Heart left ventricle (tissue), 16 donors: ENCODE data around the gene CENPP. TPM values are rescaled to one million over a fixed set of nuclear protein-coding genes. Genes with fewer than 3 reads are reported as not detected.
"Not testable (repeated sequence)": the region's sequence is repeated elsewhere in the genome, so short reads cannot be mapped to it uniquely, and the experiment has no call there.

Source experiments
- ATAC-seq, 4 donors: fragments of 200-7000 bp; cut with Tn5 transposase; one replicate each; pipeline ENCODE4 v1.9.1; 2020 to 2022; ENCODE audit warnings: moderate library complexity in 4 of 4, mild to moderate bottlenecking in 3 of 4, moderate number of reproducible peaks in 1 of 4
- DNase-seq, 5 donors: peaks; one replicate each; pipeline ENCODE4 v3.0.0-alpha.2; 2020
- H3K27ac ChIP-seq, 12 donors: fragments of 200-600 bp; sonication (generic) in 4 of 12; one replicate each; pipeline versions ENCODE4 v1.5.0 to v1.8.0; 2016 to 2022; ENCODE audit warnings: mild to moderate bottlenecking in 2 of 12
- H3K27me3 ChIP-seq, 9 donors: fragments of 200-600 bp; sonication (generic) in 2 of 9; one replicate each; pipeline versions ENCODE4 v1.5.1 to v1.8.0; 2016 to 2022; ENCODE audit warnings: mild to moderate bottlenecking in 3 of 9
- H3K36me3 ChIP-seq, 9 donors: fragments of 200-600 bp; sonication (generic) in 2 of 9; one replicate each; pipeline versions ENCODE4 v1.5.0 to v1.8.0; 2018 to 2022; ENCODE audit warnings: mild to moderate bottlenecking in 2 of 9
- H3K4me1 ChIP-seq, 12 donors: fragments of 200-600 bp; sonication (generic) in 4 of 12; one replicate each; pipeline versions ENCODE4 v1.5.0 to v1.8.0; 2016 to 2022; ENCODE audit warnings: mild to moderate bottlenecking in 3 of 12
- H3K4me3 ChIP-seq, 12 donors: fragments of 200-600 bp; sonication (generic) in 4 of 12; one replicate each; pipeline versions ENCODE4 v1.5.0 to v1.8.0; 2017 to 2022; ENCODE audit warnings: mild to moderate bottlenecking in 9 of 12, moderate library complexity in 4 of 12
- H3K9me3 ChIP-seq, 12 donors: fragments of 200-600 bp; sonication (generic) in 4 of 12; one replicate each; pipeline versions ENCODE4 v1.5.0 to v1.8.0; 2016 to 2022; ENCODE audit warnings: mild to moderate bottlenecking in 1 of 12
- POLR2A ChIP-seq, 2 donors: fragments of 450-650 bp; IDR thresholded peaks; one replicate each; pipeline ENCODE4 v1.6.1; 2017; ENCODE audit warnings: antibody characterized with exemption in 2 of 2, mild to moderate bottlenecking in 2 of 2, moderate library complexity in 2 of 2
- WGBS, 4 donors: extraction: QIAGEN DNeasy Blood & Tissue Kit in 2 of 4; methylation state at CpG; one replicate each; pipeline versions ENCODE4 v1.1.5 to v1.1.7; 2013 to 2018; 5-methylcytosine and 5-hydroxymethylcytosine counted together
- intact Hi-C, 10 donors: fragments of 100-400 bp; cut with DNase I; formaldehyde crosslinking; loops; one replicate each; pipeline versions ENCODE4 v1.11.1 to v1.14.2; 2022
- polyA plus RNA-seq, 2 donors: library from polyadenylated mRNA; stranded (reverse); fragments of 200-250 nt; gene quantifications; one replicate each; pipeline ENCODE4 v1.2.3, GENCODE V29; 2013
- total RNA-seq, 9 donors: library from RNA; depleted of rRNA in 2 of 9; stranded (reverse); fragments of >200 nt in 2 of 9; fragmentation: NEBNext Ultra II Directional in 3 of 9; extraction: Animal tissue kit (Norgen Biotek cat#: 25700) in 3 of 9; gene quantifications; one replicate each; pipeline versions ENCODE4 v1.1.0 to v1.2.4, GENCODE V29; 2016 to 2023
- TF ChIP-seq, protein P1 (sequence below), 12 donors: fragments of 200-600 bp; sonication (generic) in 4 of 12; IDR thresholded peaks; one replicate each; pipeline versions ENCODE4 v1.5.0 to v1.8.0; 2018 to 2022; ENCODE audit warnings: antibody characterized with exemption in 12 of 12, mild to moderate bottlenecking in 5 of 12
- donor health status: ischemic (EF 13 %, LVEDD 7.1; RV severe dilation, severe dysfunction).
- donor health status: healthy with polysubstance abuse.
- donor health status: DM: no; HTN: yes; CAD: no.
- donor health status: DM: no; HTN: no; CAD: no.
- donor health status: ischemic (EF 25% LVEDD 6.9; RV normal size, moderate dysfunction).
- donor health status: ischemic (EF 25% LVEDD 5.7; RV mildly dilated, moderate dysfunction).
- donor health status: healthy.
- donor health status: DM: yes; HTN: yes; CAD: no.
- donor health status: ischemic (EF 35%, LVEDD 5.7; RV mildly dilated, moderate dysfunction).
- donor health status: nonischemic (EF 11% LVEDD 7.7; RV severe dilation, severe dysfunction).
- donor health status: DM: yes; HTN: yes; CAD: no.
- donor health status: PGD.
- donor health status: ischemic (EF 29% LVEDD 5.4; RV normal size, mild dysfunction).
- donor health status: nonischemic (EF 23%, LVEDD 6.1; RV moderate dilation, normal function).

CENPP gene
- total and polyA plus RNA-seq, 11 donors, result 1.1 to 5.8 (median 2.4) TPM

DNA sequence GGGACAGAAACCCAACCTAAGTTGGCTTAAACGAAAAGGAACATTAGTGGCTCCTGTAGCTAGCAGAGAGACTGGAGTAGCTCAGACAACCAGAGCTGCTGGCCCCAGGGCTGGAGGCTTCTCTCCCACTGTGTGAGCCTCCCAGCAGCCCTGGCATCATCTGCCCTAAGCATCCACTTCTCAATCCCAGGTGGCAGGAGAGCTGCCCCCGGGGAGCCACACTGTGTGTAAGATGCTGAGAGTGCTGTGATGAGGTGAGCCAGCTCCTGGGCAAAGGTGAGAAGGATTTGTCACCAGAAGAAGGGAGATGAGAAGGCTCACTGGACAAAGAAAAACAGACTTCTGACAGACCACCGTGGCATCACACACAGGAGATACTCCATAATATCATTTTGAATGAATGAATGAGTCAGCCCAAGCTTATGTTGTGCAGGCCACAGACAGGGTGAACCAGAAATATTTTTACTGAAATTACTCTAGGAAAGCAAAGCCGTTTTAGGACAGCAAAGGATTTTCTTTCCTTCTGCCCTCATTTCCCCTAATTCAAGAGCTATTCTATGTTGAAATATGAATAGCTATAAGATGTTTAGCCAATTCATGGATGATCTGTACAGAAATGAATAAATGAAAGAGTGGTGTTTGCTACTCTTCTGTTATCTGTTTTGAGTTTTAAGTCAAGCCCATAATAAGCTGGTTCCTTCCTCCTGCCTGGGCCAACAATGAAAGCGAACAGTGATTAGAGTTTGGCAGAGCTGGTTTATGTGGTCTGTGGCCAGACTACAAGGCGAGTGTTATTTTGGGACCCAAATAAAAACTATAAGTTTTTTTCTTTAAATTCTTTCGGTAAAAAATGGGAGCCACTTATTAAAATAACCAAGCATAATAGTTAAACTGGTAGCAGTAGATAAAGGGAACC, 267.5 kb downstream of the CENPP start:
- H3K4me3 ChIP-seq, result no peak overlapping the region
- no peaks in the 10 kb centered on the region for H3K9me3 ChIP-seq
- ATAC-seq, result no peak
- peaks cover 0 to 60% (median 37%) of the 10 kb centered on the region in 12 donors for H3K4me1 ChIP-seq
- TF ChIP-seq POLR2A (IDR thresholded peaks at IDR 0.05), result no peak
- TF ChIP-seq, protein P1, sequence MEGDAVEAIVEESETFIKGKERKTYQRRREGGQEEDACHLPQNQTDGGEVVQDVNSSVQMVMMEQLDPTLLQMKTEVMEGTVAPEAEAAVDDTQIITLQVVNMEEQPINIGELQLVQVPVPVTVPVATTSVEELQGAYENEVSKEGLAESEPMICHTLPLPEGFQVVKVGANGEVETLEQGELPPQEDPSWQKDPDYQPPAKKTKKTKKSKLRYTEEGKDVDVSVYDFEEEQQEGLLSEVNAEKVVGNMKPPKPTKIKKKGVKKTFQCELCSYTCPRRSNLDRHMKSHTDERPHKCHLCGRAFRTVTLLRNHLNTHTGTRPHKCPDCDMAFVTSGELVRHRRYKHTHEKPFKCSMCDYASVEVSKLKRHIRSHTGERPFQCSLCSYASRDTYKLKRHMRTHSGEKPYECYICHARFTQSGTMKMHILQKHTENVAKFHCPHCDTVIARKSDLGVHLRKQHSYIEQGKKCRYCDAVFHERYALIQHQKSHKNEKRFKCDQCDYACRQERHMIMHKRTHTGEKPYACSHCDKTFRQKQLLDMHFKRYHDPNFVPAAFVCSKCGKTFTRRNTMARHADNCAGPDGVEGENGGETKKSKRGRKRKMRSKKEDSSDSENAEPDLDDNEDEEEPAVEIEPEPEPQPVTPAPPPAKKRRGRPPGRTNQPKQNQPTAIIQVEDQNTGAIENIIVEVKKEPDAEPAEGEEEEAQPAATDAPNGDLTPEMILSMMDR (IDR thresholded peaks at IDR 0.05), result no peak
- no peaks in the 10 kb centered on the region for H3K36me3 ChIP-seq
- peak overlapping the region in 5 of 12 donors; percentile 36 to 60 (median 52) for H3K27ac ChIP-seq
- WGBS, 4 donors, result 40 to 61% (median 52%) methylated on average over 7 of the region's 7 CpGs
- no peak for DNase-seq
- H3K27me3 ChIP-seq, result no peaks in the 10 kb centered on the region
- intact Hi-C loops, result loop anchor here in 3 of 10 donors (5.0 to 10.0 kb wide), 3 partner anchors 56 to 78 kb away; partner anchors contain the start of gene ECM2 (in 2 of the 3)

DNA sequence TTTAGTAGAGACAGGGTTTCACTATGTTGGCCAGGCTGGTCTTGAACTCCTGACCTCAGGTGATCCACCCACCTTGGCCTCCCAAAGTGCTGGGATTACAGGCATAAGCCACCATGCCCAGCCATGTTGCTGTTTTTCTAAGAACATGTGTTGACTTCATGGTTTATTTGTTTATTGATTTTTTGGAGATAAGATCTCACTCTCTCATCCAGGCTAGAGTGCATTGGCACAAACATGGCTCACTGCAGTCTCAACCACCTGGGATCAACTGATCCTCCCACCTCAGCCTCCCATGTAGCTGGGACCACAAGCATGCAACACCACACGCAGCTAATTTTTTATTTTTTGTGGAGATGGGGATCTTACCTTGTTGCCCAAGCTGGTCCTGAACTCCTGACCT, 269.3 kb downstream of the CENPP start:
- intact Hi-C loops, result loop anchor here in 2 of 10 donors (10.0 kb wide), 2 partner anchors 60 to 80 kb away; partner anchors contain the start of gene ECM2 (in 1 of the 2)

DNA sequence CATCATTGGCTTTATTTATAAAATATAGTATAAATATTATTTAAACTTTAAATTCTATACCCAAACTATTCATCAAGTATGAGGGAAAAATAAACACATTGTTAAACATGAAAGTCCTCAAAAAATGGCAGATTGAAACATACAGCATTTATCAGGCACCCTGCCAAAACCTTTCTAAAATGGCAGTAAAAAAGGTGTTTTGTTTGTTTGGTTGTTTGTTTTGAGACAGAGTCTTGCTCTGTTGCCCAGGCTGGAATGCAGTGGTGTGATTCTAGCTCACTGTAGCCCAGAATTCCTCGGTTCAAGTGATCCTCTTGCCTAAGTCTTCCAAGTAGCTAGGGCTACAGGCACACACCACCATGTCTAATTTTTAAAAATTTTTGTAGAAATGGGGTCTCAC, 270.2 kb downstream of the CENPP start:
- Histone ChIP-seq H3K4me1 (peaks cover 0 to 70% (median 28%) of the 10 kb centered on the region in 12 donors), H3K4me3 (no peak overlapping the region), H3K27ac (no peak overlapping the region), H3K36me3 (no peaks in the 10 kb centered on the region), H3K27me3 (no peaks in the 10 kb centered on the region), H3K9me3 (no peaks in the 10 kb centered on the region)
- 84 to 96% (median 94%) methylated on average over 1 of the region's 1 CpG for WGBS, 4 donors
- TF ChIP-seq POLR2A (IDR thresholded peaks at IDR 0.05), result no peak
- TF ChIP-seq, protein P1 (IDR thresholded peaks at IDR 0.05), result no peak
- ATAC-seq (no peak), DNase-seq (no peak)
- intact Hi-C loops, result loop anchor here in 2 of 10 donors (10.0 kb wide), 2 partner anchors 61 to 81 kb away; partner anchors contain the start of gene ECM2 (in 1 of the 2)

More for the DNA sequence above, 269.3 kb downstream of the CENPP start:
- not testable (repeated sequence) for ATAC-seq, DNase-seq, H3K27me3 ChIP-seq, H3K27ac ChIP-seq, H3K4me3 ChIP-seq, H3K36me3 ChIP-seq, H3K9me3 ChIP-seq
- WGBS, 4 donors, result 95 to 100% (median 97%) methylated on average over 1 of the region's 1 CpG
- H3K4me1 ChIP-seq, result peaks cover 0 to 70% (median 34%) of the 10 kb centered on the region in 12 donors

DNA sequence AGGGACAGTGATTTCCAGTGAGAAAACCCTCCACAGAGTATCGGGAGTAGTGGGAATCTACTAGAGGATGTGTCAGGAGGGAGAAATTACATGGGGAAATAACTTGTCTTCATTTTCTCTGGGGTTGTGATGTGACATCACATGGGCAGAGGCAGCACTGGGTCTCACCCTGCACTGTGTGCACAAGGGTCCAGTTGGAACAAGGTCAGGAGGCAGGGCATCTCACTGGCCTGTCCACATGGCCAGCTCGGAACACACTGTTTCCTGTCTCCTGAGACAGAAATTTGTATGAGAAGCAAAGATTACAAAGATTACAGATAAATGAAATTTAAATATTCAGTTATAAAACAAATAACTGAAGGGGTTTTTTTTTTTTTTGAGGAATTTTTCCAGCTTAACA, 272.6 kb downstream of the CENPP start:
- H3K27me3 ChIP-seq, result no peaks in the 10 kb centered on the region
- no peak for TF ChIP-seq POLR2A (IDR thresholded peaks at IDR 0.05)
- TF ChIP-seq, protein P1 (IDR thresholded peaks at IDR 0.05), result no peak
- H3K4me3 ChIP-seq, result no peak overlapping the region
- ATAC-seq, result peak in 1 of 4 donors; percentile 42
- DNase-seq, result no peak
- intact Hi-C loops, result loop anchor here in 2 of 10 donors (10.0 kb wide), 2 partner anchors 64 to 84 kb away; partner anchors contain the start of gene ECM2 (in 1 of the 2)
- H3K36me3 ChIP-seq, result no peaks in the 10 kb centered on the region
- peak overlapping the region in 11 of 12 donors; percentile 36 to 90 (median 66) for H3K27ac ChIP-seq
- 56 to 70% (median 61%) methylated on average over 2 of the region's 2 CpGs for WGBS, 4 donors
- peaks cover 0 to 65% (median 18%) of the 10 kb centered on the region in 12 donors for H3K4me1 ChIP-seq
- H3K9me3 ChIP-seq, result no peaks in the 10 kb centered on the region
